Retinal pigment epithelial cell (primary cell): ENCODE results near the gene FAM24A.
"Not testable (repeated sequence)": the region's sequence is repeated elsewhere in the genome, so short reads cannot be mapped to it uniquely, and the experiment has no call there.

Source experiments
- DNase-seq: peaks from one replicate; pipeline ENCODE4 v3.0.0-alpha.2; 2010; ENCODE audit warnings: low read depth
- H3K4me3 ChIP-seq: 2 replicates; pipeline ENCODE4 v1.5.1; 2011; ENCODE audit warnings: mild to moderate bottlenecking, low read length, control low read depth, moderate library complexity
- CTCF ChIP-seq: conservative IDR thresholded peaks from 2 replicates; pipeline ENCODE4 v1.5.1; 2011; ENCODE audit warnings: low read depth, low read length, control low read depth, inconsistent platforms

FAM24A gene

GRCh38 chr10:122884166-122884565 is 26.2 kb upstream of the FAM24A start:
- no peak for DNase-seq
- TF ChIP-seq CTCF, result no peak
- no peak overlapping the region for H3K4me3 ChIP-seq

- no peak for TF ChIP-seq CTCF
- no peak overlapping the region for H3K4me3 ChIP-seq
- no peak for DNase-seq
Measured at GRCh38 chr10:122894261-122894944, 16.0 kb upstream of the FAM24A start.

- DNase-seq, H3K4me3 ChIP-seq: not testable (repeated sequence)
Measured at GRCh38 chr10:122903861-122904260, 6.5 kb upstream of the FAM24A start.

GRCh38 chr10:122911889-122912484 is 1.6 kb downstream of the FAM24A start:
- no peak for TF ChIP-seq CTCF
- DNase-seq, result peak; percentile 22
- no peak overlapping the region for H3K4me3 ChIP-seq

- H3K4me3 ChIP-seq, result no peak overlapping the region
- DNase-seq, result no peak
- no peak for TF ChIP-seq CTCF
Measured at GRCh38 chr10:122915700-122916099, 5.3 kb downstream of the FAM24A start.

GRCh38 chr10:122930140-122930539 is 19.7 kb downstream of the FAM24A start:
- no peak for DNase-seq
- H3K4me3 ChIP-seq, result no peak overlapping the region
- no peak for TF ChIP-seq CTCF

- no peak for DNase-seq
- H3K4me3 ChIP-seq, result no peak overlapping the region
- no peak for TF ChIP-seq CTCF
Measured at GRCh38 chr10:122931088-122931906, 20.9 kb downstream of the FAM24A start.
